Measurements from ENCODE around the gene CDK14. TPM values are rescaled to one million over a fixed set of nuclear protein-coding genes. Genes with fewer than 3 reads are reported as not detected.

The CDK14 gene
- total RNA-seq, 4 donors from 2014 or later, result 3.3 to 61.6 (median 38.7) TPM

DNA sequence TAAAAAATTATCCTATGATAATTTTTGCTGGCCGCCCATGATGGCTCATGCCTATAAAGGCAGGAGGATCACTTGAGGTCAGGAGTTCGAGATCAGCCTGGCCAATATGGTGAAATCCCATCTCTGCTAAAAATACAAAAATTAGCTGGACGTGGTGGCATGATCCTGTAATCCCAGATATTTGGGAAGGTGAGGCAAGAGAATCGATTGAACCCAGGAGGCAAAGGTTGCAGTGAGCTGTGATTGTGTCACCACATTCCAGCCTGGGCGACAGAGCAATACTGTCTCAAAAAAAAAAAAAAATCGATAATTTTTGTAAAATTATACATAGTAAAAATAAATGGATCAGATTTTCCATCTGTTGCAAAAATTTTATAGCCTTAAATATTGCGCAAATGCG is 31.7 kb upstream of the CDK14 start:
- Histone ChIP-seq H3K27ac (no peak overlapping the region), H3K4me3 (no peak overlapping the region), H3K36me3 (no peaks in the 10 kb centered on the region), H3K9me3 (no peaks in the 10 kb centered on the region), H3K4me1 (no peaks in the 10 kb centered on the region), H3K27me3 (no peaks in the 10 kb centered on the region)
- DNase-seq, result no peak
- intact Hi-C loops (cut with DNase I; ENCODE audit: low total_unique reads), result no loop called here
- TF ChIP-seq CTCF (IDR thresholded peaks at IDR 0.05) (no peak), POLR2A (IDR thresholded peaks at IDR 0.05) (no peak)

DNA sequence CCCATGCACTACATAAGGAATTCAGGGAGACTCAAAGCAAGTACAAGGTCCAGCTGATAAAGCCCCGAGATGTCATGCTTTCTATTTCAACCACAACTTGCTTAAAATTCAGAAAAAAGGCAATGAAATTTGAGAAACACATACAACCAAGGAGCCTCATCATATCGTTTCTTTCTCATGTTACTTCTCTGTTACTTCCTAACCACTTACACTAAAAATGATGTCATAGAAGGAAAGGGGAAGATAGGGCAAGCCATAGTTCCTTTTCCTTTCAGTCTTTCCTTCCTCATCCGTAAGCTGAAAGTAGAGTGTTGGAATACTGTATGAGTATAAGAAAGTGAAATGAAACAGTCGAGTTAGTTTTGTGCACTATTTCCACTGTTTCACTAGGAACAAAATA is 27.9 kb upstream of the CDK14 start:
- intact Hi-C loops (cut with DNase I; ENCODE audit: low total_unique reads), result no loop called here
- no peaks in the 10 kb centered on the region for H3K4me1 ChIP-seq
- no peak overlapping the region for H3K4me3 ChIP-seq
- H3K27me3 ChIP-seq, result no peaks in the 10 kb centered on the region
- H3K9me3 ChIP-seq, result no peaks in the 10 kb centered on the region
- H3K36me3 ChIP-seq, result no peaks in the 10 kb centered on the region
- no peak for TF ChIP-seq CTCF (IDR thresholded peaks at IDR 0.05)
- no peak for TF ChIP-seq POLR2A (IDR thresholded peaks at IDR 0.05)
- no peak overlapping the region for H3K27ac ChIP-seq
- DNase-seq, result no peak

- no peaks in the 10 kb centered on the region for H3K27me3 ChIP-seq
- H3K36me3 ChIP-seq, result no peaks in the 10 kb centered on the region
- H3K27ac ChIP-seq, result no peak overlapping the region
- no peak overlapping the region for H3K4me3 ChIP-seq
- intact Hi-C loops (cut with DNase I; ENCODE audit: low total_unique reads), result no loop called here
- no peak for TF ChIP-seq POLR2A (IDR thresholded peaks at IDR 0.05)
- TF ChIP-seq CTCF (IDR thresholded peaks at IDR 0.05), result no peak
- no peak for DNase-seq
- no peaks in the 10 kb centered on the region for H3K4me1 ChIP-seq
- H3K9me3 ChIP-seq, result no peaks in the 10 kb centered on the region
Observed at GRCh38 chr7:90569368-90569767, 26.8 kb upstream of the CDK14 start.

DNA sequence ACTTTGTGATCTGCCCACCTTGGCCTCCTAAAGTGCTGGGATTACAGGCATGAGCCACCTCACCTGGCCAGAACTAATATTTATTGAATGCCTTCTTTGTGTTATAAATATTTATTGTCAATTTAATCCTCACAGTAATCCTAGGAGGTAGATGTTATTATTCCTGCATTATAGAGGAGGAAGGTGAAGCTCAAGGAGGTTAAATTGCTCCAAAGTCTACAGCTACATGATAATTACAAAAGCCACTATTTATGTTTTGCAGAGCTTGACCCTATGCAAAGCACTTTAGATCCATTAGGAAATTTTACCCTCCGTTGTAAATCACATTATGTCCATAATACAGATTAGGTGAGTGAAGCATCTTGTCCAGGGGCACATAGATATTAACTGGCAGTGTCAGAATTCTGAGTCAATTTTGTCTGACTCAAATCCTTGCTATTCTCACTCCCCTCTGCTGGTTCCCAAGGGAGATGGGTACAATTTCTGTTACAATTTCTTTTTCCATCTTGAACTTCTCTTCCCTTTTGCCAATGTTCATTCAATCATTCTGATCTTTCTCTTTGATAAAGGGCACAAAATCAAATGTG is 25.7 kb upstream of the CDK14 start:
- Histone ChIP-seq H3K36me3 (no peaks in the 10 kb centered on the region), H3K9me3 (no peaks in the 10 kb centered on the region), H3K4me3 (no peak overlapping the region), H3K27me3 (no peaks in the 10 kb centered on the region), H3K4me1 (no peaks in the 10 kb centered on the region), H3K27ac (no peak overlapping the region)
- intact Hi-C loops (cut with DNase I; ENCODE audit: low total_unique reads), result no loop called here
- no peak for TF ChIP-seq POLR2A (IDR thresholded peaks at IDR 0.05)
- no peak for TF ChIP-seq CTCF (IDR thresholded peaks at IDR 0.05)
- DNase-seq, result no peak

GRCh38 chr7:90574146-90574819 is 21.8 kb upstream of the CDK14 start:
- H3K27ac ChIP-seq, result no peak overlapping the region
- TF ChIP-seq POLR2A (IDR thresholded peaks at IDR 0.05) (no peak), CTCF (IDR thresholded peaks at IDR 0.05) (no peak)
- H3K27me3 ChIP-seq, result no peaks in the 10 kb centered on the region
- intact Hi-C loops (cut with DNase I; ENCODE audit: low total_unique reads), result no loop called here
- no peak for DNase-seq
- H3K36me3 ChIP-seq, result no peaks in the 10 kb centered on the region
- H3K4me1 ChIP-seq, result no peaks in the 10 kb centered on the region
- no peaks in the 10 kb centered on the region for H3K9me3 ChIP-seq
- no peak overlapping the region for H3K4me3 ChIP-seq
